Heart left ventricle (tissue), 16 donors: ENCODE data around the gene FNTB. TPM values are rescaled to one million over a fixed set of nuclear protein-coding genes. Genes with fewer than 3 reads are reported as not detected.
A peak's percentile ranks its signal among the peaks of the same experiment; 100 is the strongest.

Experiments
- ATAC-seq, 4 donors: fragments of 200-7000 bp; cut with Tn5 transposase; one replicate each; pipeline ENCODE4 v1.9.1; 2020 to 2022; ENCODE audit warnings: moderate library complexity in 4 of 4, mild to moderate bottlenecking in 3 of 4, moderate number of reproducible peaks in 1 of 4
- DNase-seq, 5 donors: peaks; one replicate each; pipeline ENCODE4 v3.0.0-alpha.2; 2020
- H3K27ac ChIP-seq, 12 donors: fragments of 200-600 bp; sonication (generic) in 4 of 12; one replicate each; pipeline versions ENCODE4 v1.5.0 to v1.8.0; 2016 to 2022; ENCODE audit warnings: mild to moderate bottlenecking in 2 of 12
- H3K27me3 ChIP-seq, 9 donors: fragments of 200-600 bp; sonication (generic) in 2 of 9; one replicate each; pipeline versions ENCODE4 v1.5.1 to v1.8.0; 2016 to 2022; ENCODE audit warnings: mild to moderate bottlenecking in 3 of 9
- H3K36me3 ChIP-seq, 9 donors: fragments of 200-600 bp; sonication (generic) in 2 of 9; one replicate each; pipeline versions ENCODE4 v1.5.0 to v1.8.0; 2018 to 2022; ENCODE audit warnings: mild to moderate bottlenecking in 2 of 9
- H3K4me1 ChIP-seq, 12 donors: fragments of 200-600 bp; sonication (generic) in 4 of 12; one replicate each; pipeline versions ENCODE4 v1.5.0 to v1.8.0; 2016 to 2022; ENCODE audit warnings: mild to moderate bottlenecking in 3 of 12
- H3K4me3 ChIP-seq, 12 donors: fragments of 200-600 bp; sonication (generic) in 4 of 12; one replicate each; pipeline versions ENCODE4 v1.5.0 to v1.8.0; 2017 to 2022; ENCODE audit warnings: mild to moderate bottlenecking in 9 of 12, moderate library complexity in 4 of 12
- H3K9me3 ChIP-seq, 12 donors: fragments of 200-600 bp; sonication (generic) in 4 of 12; one replicate each; pipeline versions ENCODE4 v1.5.0 to v1.8.0; 2016 to 2022; ENCODE audit warnings: mild to moderate bottlenecking in 1 of 12
- POLR2A ChIP-seq, 2 donors: fragments of 450-650 bp; IDR thresholded peaks; one replicate each; pipeline ENCODE4 v1.6.1; 2017; ENCODE audit warnings: antibody characterized with exemption in 2 of 2, mild to moderate bottlenecking in 2 of 2, moderate library complexity in 2 of 2
- WGBS, 4 donors: extraction: QIAGEN DNeasy Blood & Tissue Kit in 2 of 4; methylation state at CpG; one replicate each; pipeline versions ENCODE4 v1.1.5 to v1.1.7; 2013 to 2018; 5-methylcytosine and 5-hydroxymethylcytosine counted together
- intact Hi-C, 10 donors: fragments of 100-400 bp; cut with DNase I; formaldehyde crosslinking; loops; one replicate each; pipeline versions ENCODE4 v1.11.1 to v1.14.2; 2022
- polyA plus RNA-seq, 2 donors: library from polyadenylated mRNA; stranded (reverse); fragments of 200-250 nt; gene quantifications; one replicate each; pipeline ENCODE4 v1.2.3, GENCODE V29; 2013
- total RNA-seq, 9 donors: library from RNA; depleted of rRNA in 2 of 9; stranded (reverse); fragments of >200 nt in 2 of 9; fragmentation: NEBNext Ultra II Directional in 3 of 9; extraction: Animal tissue kit (Norgen Biotek cat#: 25700) in 3 of 9; gene quantifications; one replicate each; pipeline versions ENCODE4 v1.1.0 to v1.2.4, GENCODE V29; 2016 to 2023
- TF ChIP-seq, protein P1 (sequence below), 12 donors: fragments of 200-600 bp; sonication (generic) in 4 of 12; IDR thresholded peaks; one replicate each; pipeline versions ENCODE4 v1.5.0 to v1.8.0; 2018 to 2022; ENCODE audit warnings: antibody characterized with exemption in 12 of 12, mild to moderate bottlenecking in 5 of 12
- donor health status: ischemic (EF 13 %, LVEDD 7.1; RV severe dilation, severe dysfunction).
- donor health status: healthy with polysubstance abuse.
- donor health status: DM: no; HTN: yes; CAD: no.
- donor health status: DM: no; HTN: no; CAD: no.
- donor health status: ischemic (EF 25% LVEDD 6.9; RV normal size, moderate dysfunction).
- donor health status: ischemic (EF 25% LVEDD 5.7; RV mildly dilated, moderate dysfunction).
- donor health status: healthy.
- donor health status: DM: yes; HTN: yes; CAD: no.
- donor health status: ischemic (EF 35%, LVEDD 5.7; RV mildly dilated, moderate dysfunction).
- donor health status: nonischemic (EF 11% LVEDD 7.7; RV severe dilation, severe dysfunction).
- donor health status: DM: yes; HTN: yes; CAD: no.
- donor health status: PGD.
- donor health status: ischemic (EF 29% LVEDD 5.4; RV normal size, mild dysfunction).
- donor health status: nonischemic (EF 23%, LVEDD 6.1; RV moderate dilation, normal function).

The FNTB gene
- total and polyA plus RNA-seq, 11 donors, result 10.5 to 22.5 (median 16.7) TPM

DNA sequence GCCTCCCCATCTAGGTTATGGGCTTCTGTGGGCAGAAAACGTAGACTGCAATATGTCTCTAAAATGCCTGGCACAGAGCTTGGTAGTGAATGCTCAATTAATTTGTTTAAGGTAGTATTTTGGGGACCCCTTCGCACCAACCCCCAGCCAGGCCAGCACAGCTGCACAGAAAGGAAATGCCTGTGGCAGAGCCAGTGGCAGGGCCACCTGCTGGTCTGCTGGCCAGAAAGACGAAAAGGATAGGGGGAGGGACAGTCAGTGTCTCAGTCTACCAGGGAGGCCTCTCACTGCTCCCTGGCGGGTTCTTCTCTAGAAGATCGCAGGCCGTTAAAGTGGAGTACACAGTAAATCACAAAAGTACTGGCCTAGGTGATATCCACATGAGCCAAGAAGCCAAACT, 18.0 kb upstream of the FNTB start:
- no peak for DNase-seq
- Histone ChIP-seq H3K36me3 (no peaks in the 10 kb centered on the region), H3K9me3 (no peaks in the 10 kb centered on the region), H3K27ac (no peak overlapping the region), H3K4me1 (peaks cover 0 to 22% (median 9%) of the 10 kb centered on the region in 12 donors), H3K4me3 (no peak overlapping the region), H3K27me3 (no peaks in the 10 kb centered on the region)
- WGBS, 4 donors, result 79 to 90% (median 87%) methylated on average over 6 of the region's 6 CpGs
- no peak for TF ChIP-seq POLR2A (IDR thresholded peaks at IDR 0.05)
- TF ChIP-seq, protein P1, sequence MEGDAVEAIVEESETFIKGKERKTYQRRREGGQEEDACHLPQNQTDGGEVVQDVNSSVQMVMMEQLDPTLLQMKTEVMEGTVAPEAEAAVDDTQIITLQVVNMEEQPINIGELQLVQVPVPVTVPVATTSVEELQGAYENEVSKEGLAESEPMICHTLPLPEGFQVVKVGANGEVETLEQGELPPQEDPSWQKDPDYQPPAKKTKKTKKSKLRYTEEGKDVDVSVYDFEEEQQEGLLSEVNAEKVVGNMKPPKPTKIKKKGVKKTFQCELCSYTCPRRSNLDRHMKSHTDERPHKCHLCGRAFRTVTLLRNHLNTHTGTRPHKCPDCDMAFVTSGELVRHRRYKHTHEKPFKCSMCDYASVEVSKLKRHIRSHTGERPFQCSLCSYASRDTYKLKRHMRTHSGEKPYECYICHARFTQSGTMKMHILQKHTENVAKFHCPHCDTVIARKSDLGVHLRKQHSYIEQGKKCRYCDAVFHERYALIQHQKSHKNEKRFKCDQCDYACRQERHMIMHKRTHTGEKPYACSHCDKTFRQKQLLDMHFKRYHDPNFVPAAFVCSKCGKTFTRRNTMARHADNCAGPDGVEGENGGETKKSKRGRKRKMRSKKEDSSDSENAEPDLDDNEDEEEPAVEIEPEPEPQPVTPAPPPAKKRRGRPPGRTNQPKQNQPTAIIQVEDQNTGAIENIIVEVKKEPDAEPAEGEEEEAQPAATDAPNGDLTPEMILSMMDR (IDR thresholded peaks at IDR 0.05), result no peak
- intact Hi-C loops, result no loop called here
- ATAC-seq, result no peak

DNA sequence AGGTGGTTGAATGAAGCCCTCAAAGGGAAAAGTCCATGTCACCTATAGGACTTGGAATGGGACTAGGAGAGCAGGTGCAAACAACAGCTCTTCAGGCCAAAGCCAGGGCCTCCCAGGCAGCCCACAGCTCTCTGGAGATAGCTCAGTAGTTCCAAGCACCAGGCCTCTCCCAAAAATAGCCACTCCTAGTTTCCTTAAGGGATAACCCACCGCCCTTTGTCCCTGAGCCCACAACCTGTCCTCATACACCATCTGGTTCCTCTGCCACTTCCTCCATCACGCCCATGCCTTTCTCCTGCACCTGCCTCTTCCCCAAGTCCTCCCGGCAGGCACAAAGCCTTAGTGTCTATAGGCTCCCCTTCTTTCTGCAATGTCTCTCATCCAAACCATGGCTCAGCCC, 16.7 kb upstream of the FNTB start:
- no peak for DNase-seq
- no peaks in the 10 kb centered on the region for H3K27me3 ChIP-seq
- no peak overlapping the region for H3K27ac ChIP-seq
- H3K4me3 ChIP-seq, result no peak overlapping the region
- TF ChIP-seq POLR2A (IDR thresholded peaks at IDR 0.05), result no peak
- TF ChIP-seq, protein P1 (IDR thresholded peaks at IDR 0.05), result no peak
- 79 to 91% (median 88%) methylated on average over 3 of the region's 3 CpGs for WGBS, 4 donors
- H3K4me1 ChIP-seq, result peaks cover 0 to 22% (median 9%) of the 10 kb centered on the region in 12 donors
- H3K9me3 ChIP-seq, result no peaks in the 10 kb centered on the region
- intact Hi-C loops, result loop anchor here in 1 of 10 donors (10.0 kb wide), 1 partner anchor 165 kb away; no protein-coding TSS in a partner anchor
- H3K36me3 ChIP-seq, result no peaks in the 10 kb centered on the region
- ATAC-seq, result no peak

DNA sequence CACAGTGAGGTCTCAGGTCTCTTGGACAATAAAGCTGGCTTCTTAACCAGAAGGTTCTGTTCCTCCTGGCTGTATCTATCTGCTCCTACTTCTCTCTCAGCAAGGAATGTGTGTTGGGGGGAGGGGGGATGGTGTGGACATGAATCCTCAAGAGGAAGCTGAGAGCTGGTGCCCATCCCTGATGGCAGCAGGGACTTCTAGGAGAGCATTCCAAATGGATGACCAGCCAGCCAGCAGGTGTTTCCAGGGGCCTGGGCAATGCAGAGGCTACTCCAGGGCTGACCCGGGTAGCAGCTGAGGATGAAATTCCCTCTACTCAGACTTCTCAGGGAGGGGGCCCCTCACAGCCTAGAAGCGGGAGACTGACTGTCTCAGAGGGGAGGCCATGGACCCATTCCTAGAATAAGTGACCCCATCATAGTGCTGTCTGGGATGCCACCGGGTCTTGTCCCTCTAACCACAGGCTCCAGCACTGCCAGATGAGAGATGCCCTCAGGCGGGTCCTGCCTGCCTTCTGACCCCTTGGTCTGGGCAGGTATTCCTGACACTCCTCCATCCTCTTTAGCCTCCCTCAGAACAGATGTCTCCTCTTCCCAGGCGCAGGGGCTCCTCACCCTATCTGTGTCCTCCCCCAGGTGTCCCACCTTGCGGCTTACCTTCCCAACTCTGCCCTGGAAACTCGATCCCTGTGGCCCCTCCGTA, 15.8 kb upstream of the FNTB start:
- ATAC-seq, result peak in 3 of 4 donors; percentile 3 to 14 (median 13)
- Histone ChIP-seq H3K4me3 (peak overlapping the region; percentile 60 to 89 (median 75)), H3K4me1 (peaks cover 0 to 22% (median 9%) of the 10 kb centered on the region in 12 donors), H3K27me3 (no peaks in the 10 kb centered on the region), H3K36me3 (no peaks in the 10 kb centered on the region), H3K27ac (no peak overlapping the region), H3K9me3 (no peaks in the 10 kb centered on the region)
- WGBS, 4 donors, result 58 to 64% (median 62%) methylated on average over 7 to 8 of the region's 8 CpGs
- intact Hi-C loops, result loop anchor here in 1 of 10 donors (10.0 kb wide), 1 partner anchor 166 kb away; no protein-coding TSS in a partner anchor
- TF ChIP-seq POLR2A (IDR thresholded peaks at IDR 0.05), result no peak
- TF ChIP-seq, protein P1 (IDR thresholded peaks at IDR 0.05), result no peak
- DNase-seq, result no peak

DNA sequence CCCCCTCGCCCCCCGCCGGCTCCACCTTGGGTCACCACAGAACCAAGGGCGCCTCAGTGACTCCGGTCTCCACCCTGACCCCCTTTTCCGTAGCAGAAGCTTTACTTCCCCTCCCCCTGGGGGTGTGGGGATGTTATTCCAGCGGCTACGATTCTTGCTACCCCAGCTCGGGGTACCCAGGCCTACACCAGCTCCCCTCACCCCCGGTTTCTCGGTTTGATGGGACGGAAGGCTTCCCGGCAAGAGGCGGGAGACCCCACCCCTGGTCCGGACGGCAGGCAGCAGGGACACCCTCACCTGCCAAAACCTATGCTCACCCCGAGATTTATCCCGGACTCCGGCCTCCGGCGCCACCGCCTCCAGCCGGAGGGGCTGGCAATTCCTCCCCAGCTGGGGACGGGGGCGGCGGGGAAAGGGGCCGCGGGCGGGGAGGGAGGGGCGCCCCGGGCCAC, 15.2 kb upstream of the FNTB start:
- no peak for DNase-seq
- ATAC-seq, result peak in 2 of 4 donors; percentile 4 to 13
- intact Hi-C loops, result loop anchor here in 1 of 10 donors (10.0 kb wide), 1 partner anchor 167 kb away; no protein-coding TSS in a partner anchor

More for the DNA sequence above, 15.2 kb upstream of the FNTB start:
- 5 to 18% (median 11%) methylated on average over 12 to 31 of the region's 31 CpGs for WGBS, 4 donors
- TF ChIP-seq POLR2A (IDR thresholded peaks at IDR 0.05), result no peak
- TF ChIP-seq, protein P1 (IDR thresholded peaks at IDR 0.05), result no peak
- Histone ChIP-seq H3K27me3 (no peaks in the 10 kb centered on the region), H3K4me1 (peaks cover 0 to 22% (median 9%) of the 10 kb centered on the region in 12 donors), H3K9me3 (no peaks in the 10 kb centered on the region), H3K27ac (peak overlapping the region in 3 of 12 donors; percentile 8 to 39 (median 28)), H3K36me3 (no peaks in the 10 kb centered on the region), H3K4me3 (peak overlapping the region; percentile 60 to 89 (median 75))
